Measurements from ENCODE around the gene SYCP2.

SYCP2 gene

DNA sequence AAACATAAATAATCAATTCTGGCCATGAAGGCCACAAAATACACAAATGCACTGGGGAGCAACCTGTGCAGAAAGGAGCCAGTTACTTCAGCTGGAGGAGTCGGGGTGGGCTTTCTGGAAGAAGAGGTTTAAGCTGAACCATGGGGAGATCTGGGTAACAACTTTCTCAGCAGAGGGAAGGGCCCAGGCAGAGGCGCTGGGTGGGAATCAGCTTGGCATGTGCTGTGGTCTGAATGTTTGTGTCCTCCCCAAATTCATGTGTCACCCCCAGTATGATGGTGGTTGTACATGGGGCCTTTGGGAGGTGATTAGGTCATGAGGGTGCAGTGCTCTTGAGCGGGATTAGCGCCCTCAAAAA lies 107.9 kb downstream of the SYCP2 start:
- H3K27ac ChIP-seq (ENCODE audit: insufficient read depth, low read length, poor library complexity, severe bottlenecking) = no peak overlapping the region
- no peak overlapping the region for H3K4me3 ChIP-seq (ENCODE audit: insufficient read depth, low read depth, low read length, poor library complexity, severe bottlenecking)
- no peak for DNase-seq
- no peaks in the 10 kb centered on the region for H3K36me3 ChIP-seq (ENCODE audit: control insufficient read depth, insufficient read depth, low read length)
- no peaks in the 10 kb centered on the region for H3K4me1 ChIP-seq (ENCODE audit: control insufficient read depth, insufficient read depth, low read length, poor library complexity, severe bottlenecking)
- no peaks in the 10 kb centered on the region for H3K9me3 ChIP-seq (ENCODE audit: control insufficient read depth, low read length)
- H3K27me3 ChIP-seq (replicated peaks; ENCODE audit: control insufficient read depth, insufficient read depth, low read length, poor library complexity, severe bottlenecking) = no peaks in the 10 kb centered on the region

- no peak for DNase-seq
- H3K36me3 ChIP-seq (ENCODE audit: control insufficient read depth, insufficient read depth, low read length) = no peaks in the 10 kb centered on the region
Observed at GRCh38 chr20:59824711-59825562, 108.5 kb downstream of the SYCP2 start.

GRCh38 chr20:59823491-59824259 lies 109.8 kb downstream of the SYCP2 start:
- Histone ChIP-seq H3K36me3 (ENCODE audit: control insufficient read depth, insufficient read depth, low read length) (no peaks in the 10 kb centered on the region), H3K27me3 (replicated peaks; ENCODE audit: control insufficient read depth, insufficient read depth, low read length, poor library complexity, severe bottlenecking) (no peaks in the 10 kb centered on the region), H3K4me1 (ENCODE audit: control insufficient read depth, insufficient read depth, low read length, poor library complexity, severe bottlenecking) (no peaks in the 10 kb centered on the region), H3K9me3 (ENCODE audit: control insufficient read depth, low read length) (no peaks in the 10 kb centered on the region), H3K27ac (ENCODE audit: insufficient read depth, low read length, poor library complexity, severe bottlenecking) (no peak overlapping the region), H3K4me3 (ENCODE audit: insufficient read depth, low read depth, low read length, poor library complexity, severe bottlenecking) (no peak overlapping the region)
- no peak for DNase-seq

More at GRCh38 chr20:59824711-59825562, 108.5 kb downstream of the SYCP2 start:
- no peaks in the 10 kb centered on the region for H3K9me3 ChIP-seq (ENCODE audit: control insufficient read depth, low read length)
- H3K27me3 ChIP-seq (replicated peaks; ENCODE audit: control insufficient read depth, insufficient read depth, low read length, poor library complexity, severe bottlenecking) = no peaks in the 10 kb centered on the region
- no peak overlapping the region for H3K27ac ChIP-seq (ENCODE audit: insufficient read depth, low read length, poor library complexity, severe bottlenecking)
- H3K4me3 ChIP-seq (ENCODE audit: insufficient read depth, low read depth, low read length, poor library complexity, severe bottlenecking) = no peak overlapping the region
- H3K4me1 ChIP-seq (ENCODE audit: control insufficient read depth, insufficient read depth, low read length, poor library complexity, severe bottlenecking) = no peaks in the 10 kb centered on the region

GRCh38 chr20:59823030-59823423 lies 110.4 kb downstream of the SYCP2 start:
- H3K36me3 ChIP-seq (ENCODE audit: control insufficient read depth, insufficient read depth, low read length) = no peaks in the 10 kb centered on the region
- no peak overlapping the region for H3K27ac ChIP-seq (ENCODE audit: insufficient read depth, low read length, poor library complexity, severe bottlenecking)
- no peak overlapping the region for H3K4me3 ChIP-seq (ENCODE audit: insufficient read depth, low read depth, low read length, poor library complexity, severe bottlenecking)
- H3K9me3 ChIP-seq (ENCODE audit: control insufficient read depth, low read length) = no peaks in the 10 kb centered on the region
- no peak for DNase-seq
- no peaks in the 10 kb centered on the region for H3K27me3 ChIP-seq (replicated peaks; ENCODE audit: control insufficient read depth, insufficient read depth, low read length, poor library complexity, severe bottlenecking)
- H3K4me1 ChIP-seq (ENCODE audit: control insufficient read depth, insufficient read depth, low read length, poor library complexity, severe bottlenecking) = no peaks in the 10 kb centered on the region

GRCh38 chr20:59822291-59823029 lies 111.0 kb downstream of the SYCP2 start:
- no peaks in the 10 kb centered on the region for H3K27me3 ChIP-seq (replicated peaks; ENCODE audit: control insufficient read depth, insufficient read depth, low read length, poor library complexity, severe bottlenecking)
- no peak overlapping the region for H3K27ac ChIP-seq (ENCODE audit: insufficient read depth, low read length, poor library complexity, severe bottlenecking)
- no peaks in the 10 kb centered on the region for H3K9me3 ChIP-seq (ENCODE audit: control insufficient read depth, low read length)
- no peak overlapping the region for H3K4me3 ChIP-seq (ENCODE audit: insufficient read depth, low read depth, low read length, poor library complexity, severe bottlenecking)
- no peaks in the 10 kb centered on the region for H3K4me1 ChIP-seq (ENCODE audit: control insufficient read depth, insufficient read depth, low read length, poor library complexity, severe bottlenecking)
- H3K36me3 ChIP-seq (ENCODE audit: control insufficient read depth, insufficient read depth, low read length) = no peaks in the 10 kb centered on the region
- DNase-seq = no peak

GRCh38 chr20:59821788-59822187 lies 111.6 kb downstream of the SYCP2 start:
- Histone ChIP-seq H3K27ac (ENCODE audit: insufficient read depth, low read length, poor library complexity, severe bottlenecking) (no peak overlapping the region), H3K4me1 (ENCODE audit: control insufficient read depth, insufficient read depth, low read length, poor library complexity, severe bottlenecking) (no peaks in the 10 kb centered on the region), H3K27me3 (replicated peaks; ENCODE audit: control insufficient read depth, insufficient read depth, low read length, poor library complexity, severe bottlenecking) (no peaks in the 10 kb centered on the region), H3K9me3 (ENCODE audit: control insufficient read depth, low read length) (no peaks in the 10 kb centered on the region), H3K4me3 (ENCODE audit: insufficient read depth, low read depth, low read length, poor library complexity, severe bottlenecking) (no peak overlapping the region), H3K36me3 (ENCODE audit: control insufficient read depth, insufficient read depth, low read length) (no peaks in the 10 kb centered on the region)
- DNase-seq = no peak

GRCh38 chr20:59821201-59821600 lies 112.2 kb downstream of the SYCP2 start:
- no peaks in the 10 kb centered on the region for H3K36me3 ChIP-seq (ENCODE audit: control insufficient read depth, insufficient read depth, low read length)
- H3K9me3 ChIP-seq (ENCODE audit: control insufficient read depth, low read length) = no peaks in the 10 kb centered on the region
- H3K27me3 ChIP-seq (replicated peaks; ENCODE audit: control insufficient read depth, insufficient read depth, low read length, poor library complexity, severe bottlenecking) = no peaks in the 10 kb centered on the region
- DNase-seq = no peak
- no peak overlapping the region for H3K27ac ChIP-seq (ENCODE audit: insufficient read depth, low read length, poor library complexity, severe bottlenecking)
- H3K4me1 ChIP-seq (ENCODE audit: control insufficient read depth, insufficient read depth, low read length, poor library complexity, severe bottlenecking) = no peaks in the 10 kb centered on the region
- H3K4me3 ChIP-seq (ENCODE audit: insufficient read depth, low read depth, low read length, poor library complexity, severe bottlenecking) = no peak overlapping the region

GRCh38 chr20:59820204-59821041 lies 113.0 kb downstream of the SYCP2 start:
- Histone ChIP-seq H3K36me3 (ENCODE audit: control insufficient read depth, insufficient read depth, low read length) (no peaks in the 10 kb centered on the region), H3K27ac (ENCODE audit: insufficient read depth, low read length, poor library complexity, severe bottlenecking) (no peak overlapping the region)

GRCh38 chr20:59819496-59820203 lies 113.8 kb downstream of the SYCP2 start:
- Histone ChIP-seq H3K4me1 (ENCODE audit: control insufficient read depth, insufficient read depth, low read length, poor library complexity, severe bottlenecking) (no peaks in the 10 kb centered on the region), H3K36me3 (ENCODE audit: control insufficient read depth, insufficient read depth, low read length) (no peaks in the 10 kb centered on the region), H3K9me3 (ENCODE audit: control insufficient read depth, low read length) (no peaks in the 10 kb centered on the region), H3K27ac (ENCODE audit: insufficient read depth, low read length, poor library complexity, severe bottlenecking) (no peak overlapping the region), H3K27me3 (replicated peaks; ENCODE audit: control insufficient read depth, insufficient read depth, low read length, poor library complexity, severe bottlenecking) (no peaks in the 10 kb centered on the region), H3K4me3 (ENCODE audit: insufficient read depth, low read depth, low read length, poor library complexity, severe bottlenecking) (no peak overlapping the region)
- no peak for DNase-seq

More at GRCh38 chr20:59820204-59821041, 113.0 kb downstream of the SYCP2 start:
- Histone ChIP-seq H3K4me1 (ENCODE audit: control insufficient read depth, insufficient read depth, low read length, poor library complexity, severe bottlenecking) (no peaks in the 10 kb centered on the region), H3K9me3 (ENCODE audit: control insufficient read depth, low read length) (no peaks in the 10 kb centered on the region), H3K4me3 (ENCODE audit: insufficient read depth, low read depth, low read length, poor library complexity, severe bottlenecking) (no peak overlapping the region), H3K27me3 (replicated peaks; ENCODE audit: control insufficient read depth, insufficient read depth, low read length, poor library complexity, severe bottlenecking) (no peaks in the 10 kb centered on the region)
- no peak for DNase-seq

Measured in effector memory CD4-positive, alpha-beta T cell (primary cell).